Astrocyte of the hippocampus (primary cell): ENCODE data around the gene GOLGA8S.
"Not testable (repeated sequence)": the region's sequence is repeated elsewhere in the genome, so short reads cannot be mapped to it uniquely, and the experiment has no call there.

Source experiments
- DNase-seq: peaks from one replicate; pipeline ENCODE4 v3.0.0; 2011; ENCODE audit warnings: low read depth, low spot score

Gene GOLGA8S

DNA sequence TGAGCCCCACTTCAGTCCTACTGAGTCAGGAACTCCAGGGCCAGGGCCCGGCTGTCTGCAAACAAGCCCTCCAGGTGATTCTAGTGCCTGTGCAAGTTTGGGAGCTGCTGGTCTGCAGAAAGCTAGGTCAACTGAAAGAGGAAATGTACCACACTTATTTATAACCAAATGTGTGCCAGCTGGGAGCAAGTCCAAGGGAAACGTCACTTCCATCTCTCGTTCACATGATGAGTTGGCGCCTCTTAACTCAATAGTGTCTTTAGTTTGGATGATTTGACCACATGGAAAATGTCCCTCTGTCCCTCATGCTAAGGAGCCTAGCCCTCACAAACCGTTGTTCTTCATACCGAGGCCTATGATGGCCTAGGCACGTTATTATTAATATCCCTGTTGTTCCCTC lies 43.2 kb downstream of the GOLGA8S start:
- no peak for DNase-seq

GRCh38 chr15:23398357-23398756 lies 43.8 kb downstream of the GOLGA8S start:
- not testable (repeated sequence) for DNase-seq

GRCh38 chr15:23399207-23399606 lies 44.7 kb downstream of the GOLGA8S start:
- not testable (repeated sequence) for DNase-seq

DNA sequence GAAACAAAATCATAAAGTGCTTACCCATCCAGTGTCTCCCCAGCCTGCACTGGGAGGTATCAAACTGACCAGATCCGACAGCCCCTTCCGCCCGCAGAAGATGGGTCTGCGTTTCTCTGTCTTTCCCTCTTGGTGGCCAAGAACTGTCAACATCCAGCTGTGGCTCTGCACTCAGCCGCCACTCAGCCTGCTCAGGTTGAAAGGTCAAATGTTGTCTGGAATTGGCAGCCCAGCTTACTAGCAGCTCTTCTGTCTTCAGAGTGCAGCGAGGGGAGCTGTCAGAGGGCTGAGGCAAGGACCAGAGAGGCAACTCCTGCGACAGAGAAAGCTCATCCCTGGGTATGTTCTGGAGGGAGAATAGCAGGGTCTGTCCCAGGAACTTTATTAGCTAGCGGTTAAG lies 47.1 kb downstream of the GOLGA8S start:
- no peak for DNase-seq

- no peak for DNase-seq
Observed at GRCh38 chr15:23402140-23402539, 47.6 kb downstream of the GOLGA8S start.

DNA sequence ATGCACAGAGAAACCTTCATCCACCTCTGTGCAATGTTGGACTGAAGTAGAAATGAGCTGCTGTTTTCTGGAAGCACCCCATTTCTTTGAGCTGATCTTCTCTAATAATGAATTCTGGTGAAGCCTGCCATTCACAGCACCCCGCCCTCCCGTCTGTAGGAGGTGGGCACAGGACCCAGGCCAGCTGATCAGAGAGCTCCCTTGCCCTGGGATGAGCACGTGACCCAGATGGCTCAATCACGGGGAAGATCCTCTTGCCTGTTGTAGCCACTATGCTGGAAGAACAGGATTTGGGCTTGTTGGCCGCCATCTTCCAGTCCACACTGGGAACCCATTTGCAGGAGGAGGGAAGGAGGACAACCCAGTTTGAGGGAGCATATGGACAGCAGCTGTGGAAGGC lies 48.0 kb downstream of the GOLGA8S start:
- DNase-seq: no peak

GRCh38 chr15:23403550-23403949 lies 49.0 kb downstream of the GOLGA8S start:
- no peak for DNase-seq

GRCh38 chr15:23411841-23412240 lies 57.3 kb downstream of the GOLGA8S start:
- DNase-seq: no peak

DNA sequence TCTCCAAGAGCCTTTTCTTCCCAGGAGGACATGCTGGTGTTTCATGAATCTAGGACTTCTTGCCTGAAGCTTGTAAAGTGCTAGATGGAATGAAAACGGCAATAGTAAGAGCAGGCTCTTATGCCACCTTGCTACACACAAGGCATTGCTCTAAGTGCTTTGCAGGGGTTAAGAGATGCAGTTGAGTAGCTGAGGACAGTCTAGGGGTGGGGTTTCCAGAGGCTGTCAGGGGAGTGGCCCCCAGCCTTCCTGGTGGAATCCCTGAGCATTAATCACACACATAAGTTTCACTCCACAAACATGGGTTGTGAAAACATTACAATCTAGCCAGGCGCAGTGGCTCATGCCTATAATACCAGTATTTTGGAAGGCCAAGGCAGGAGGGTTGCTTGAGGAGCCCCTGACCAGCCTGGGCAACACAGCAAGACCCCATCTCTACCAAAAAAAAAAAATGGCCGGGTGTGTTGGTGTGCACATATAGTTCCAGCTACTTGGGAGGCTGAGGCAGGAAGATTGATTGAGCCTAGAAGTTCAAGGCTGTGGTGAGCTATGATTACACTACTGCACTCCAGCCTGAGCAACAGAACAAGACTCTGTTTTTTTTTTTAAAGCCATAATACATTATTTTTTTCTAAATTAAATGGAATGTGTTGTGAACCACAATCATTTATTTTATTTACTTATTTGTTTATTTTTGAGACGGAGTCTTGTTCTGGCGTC lies 58.5 kb downstream of the GOLGA8S start:
- DNase-seq: not testable (repeated sequence)
